Urothelium cell line (cell line): ENCODE results near the gene RANBP10.

Source experiments
- DNase-seq: peaks from one replicate; pipeline ENCODE4 v3.0.0; 2011; ENCODE audit warnings: low spot score, mixed read lengths
- FAIRE-seq: peaks from 2 replicates; lab custom pipeline; 2011; peaks lifted over from hg19 to GRCh38; lab: Jason Lieb, UNC

RANBP10 gene

DNA sequence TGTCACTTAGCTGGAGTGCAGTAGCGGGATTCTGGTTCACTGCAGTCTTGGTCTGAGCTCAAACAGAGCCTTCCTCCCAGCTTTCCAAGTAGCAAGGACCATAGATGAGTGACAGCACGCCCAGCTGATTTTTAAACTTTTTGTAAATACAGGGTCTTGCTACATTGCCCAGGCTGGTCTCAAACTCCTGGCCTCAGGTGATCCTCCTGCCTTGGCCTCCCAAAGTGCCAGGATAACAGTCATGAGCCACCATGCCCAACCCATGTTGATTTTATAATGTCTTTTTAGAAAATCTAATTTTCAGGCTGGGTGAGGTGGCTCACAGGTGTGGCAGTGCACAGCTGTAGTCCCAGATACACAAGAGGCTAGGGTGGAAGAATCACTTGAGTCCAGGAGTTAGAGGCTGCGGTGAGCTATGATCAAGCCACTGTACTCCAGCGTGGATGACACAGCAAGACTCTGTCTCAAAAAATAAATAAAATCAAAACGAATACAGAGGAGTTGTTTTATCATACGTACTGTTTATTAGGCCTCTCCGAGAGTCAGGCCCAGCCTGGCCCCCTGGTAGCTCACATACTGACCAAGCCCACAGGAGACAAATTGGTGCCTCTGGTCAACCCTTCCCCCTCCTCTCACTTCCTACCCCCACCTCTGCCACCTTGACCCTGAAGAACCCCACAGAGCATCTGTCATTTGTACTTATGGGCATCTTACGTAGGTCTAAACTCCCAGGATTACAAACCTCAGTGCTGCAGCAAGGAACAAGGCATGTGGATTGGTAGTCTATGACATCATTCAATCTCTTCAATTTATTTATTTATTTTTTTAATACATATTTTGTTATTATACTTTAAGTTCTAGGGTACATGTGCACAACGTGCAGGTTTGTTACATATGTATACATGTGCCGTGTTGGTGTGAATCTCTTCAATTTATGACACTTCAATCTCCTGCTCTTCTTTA is 126.1 kb downstream of the RANBP10 start:
- FAIRE-seq (no peak), DNase-seq (no peak)

DNA sequence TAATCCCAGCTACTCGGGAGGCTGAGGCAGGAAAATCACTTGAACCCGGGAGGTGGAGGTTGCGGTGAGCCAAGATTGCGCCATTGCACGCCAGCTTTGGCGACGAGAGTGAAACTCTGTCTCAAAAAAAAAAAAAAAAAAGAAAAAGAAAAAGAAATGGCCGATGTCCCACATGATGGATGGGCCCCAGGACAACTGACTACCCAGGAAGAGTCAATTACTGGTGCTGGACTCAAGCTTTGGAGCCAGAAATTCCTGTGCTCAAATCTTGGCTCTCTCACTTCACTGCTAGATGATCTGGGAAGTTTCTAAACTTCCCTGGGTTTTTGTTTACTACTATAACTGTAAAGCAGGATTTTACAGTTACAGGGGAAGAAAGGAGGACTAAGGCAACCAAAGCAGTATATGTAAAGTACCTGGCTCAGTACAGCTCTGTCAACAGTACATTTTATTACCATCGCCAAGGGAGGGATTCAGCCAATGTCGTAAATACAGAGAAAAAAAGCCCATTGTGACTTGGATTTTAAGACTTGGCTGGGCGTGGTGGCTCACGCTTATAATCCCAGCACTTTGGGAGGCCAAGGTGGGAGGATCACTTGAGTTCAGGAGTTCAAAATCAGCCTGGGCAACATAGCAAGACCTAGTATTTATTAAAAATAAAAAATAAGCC is 127.9 kb downstream of the RANBP10 start:
- no peak for FAIRE-seq
- DNase-seq, result no peak

DNA sequence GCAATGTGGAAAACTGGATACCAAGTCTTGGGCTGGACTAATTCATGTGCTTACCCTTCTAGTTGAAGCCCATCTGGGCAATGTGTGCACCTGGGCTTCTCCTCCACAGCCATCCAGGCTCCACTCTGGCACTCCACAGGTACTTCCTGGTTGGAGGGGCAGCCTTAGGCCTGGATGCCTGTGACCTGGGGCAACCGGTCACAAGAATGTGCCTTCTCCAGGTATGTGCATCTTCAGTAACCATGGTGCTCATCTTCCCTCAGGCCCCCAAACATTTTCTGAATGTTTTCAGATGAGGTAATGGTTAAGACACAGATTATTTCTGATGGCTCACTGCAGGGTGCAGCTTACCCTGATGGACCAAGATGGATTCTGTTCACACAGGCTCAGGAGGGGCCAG is 128.6 kb downstream of the RANBP10 start:
- no peak for FAIRE-seq

DNA sequence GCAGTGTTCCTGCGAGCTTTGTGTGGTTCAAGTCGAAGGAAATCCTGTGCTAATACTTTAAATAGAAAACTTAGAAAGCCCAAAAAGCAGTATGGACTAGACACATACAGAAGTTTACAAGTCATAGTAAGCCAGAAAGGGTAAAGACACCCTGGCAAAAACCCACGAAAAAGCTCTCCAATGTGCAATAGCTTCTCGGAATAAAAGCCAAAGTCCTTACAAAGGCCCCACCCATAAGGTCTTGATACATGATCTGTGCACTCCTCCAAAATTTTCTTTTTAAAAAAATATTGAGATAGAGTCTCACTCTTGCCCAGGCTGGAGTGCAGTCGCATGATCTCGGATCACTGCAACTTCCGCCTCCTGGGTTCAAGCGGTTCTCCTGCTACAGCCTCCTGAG is 129.4 kb downstream of the RANBP10 start:
- FAIRE-seq (no peak), DNase-seq (no peak)

More for the DNA sequence above, 128.6 kb downstream of the RANBP10 start:
- no peak for DNase-seq

DNA sequence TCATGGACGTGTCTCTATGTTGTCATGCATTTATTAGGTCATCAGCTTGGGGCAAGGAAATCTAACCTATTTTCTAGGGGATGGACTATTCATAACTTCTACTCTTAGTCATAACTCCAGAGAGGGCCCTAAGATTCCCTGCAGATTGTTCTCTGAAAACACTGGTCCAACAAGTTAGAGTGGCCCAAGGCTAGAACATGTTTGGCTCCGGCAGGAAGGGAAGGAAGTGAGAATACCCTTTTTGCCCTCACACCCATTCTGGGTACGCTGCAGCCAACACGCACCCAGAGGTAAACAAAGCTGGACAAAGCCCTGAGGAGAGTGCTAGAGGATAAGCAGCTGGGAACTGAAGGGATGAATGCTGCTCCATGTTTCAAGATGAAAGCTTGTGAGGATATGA is 129.8 kb downstream of the RANBP10 start:
- FAIRE-seq, result no peak

DNA sequence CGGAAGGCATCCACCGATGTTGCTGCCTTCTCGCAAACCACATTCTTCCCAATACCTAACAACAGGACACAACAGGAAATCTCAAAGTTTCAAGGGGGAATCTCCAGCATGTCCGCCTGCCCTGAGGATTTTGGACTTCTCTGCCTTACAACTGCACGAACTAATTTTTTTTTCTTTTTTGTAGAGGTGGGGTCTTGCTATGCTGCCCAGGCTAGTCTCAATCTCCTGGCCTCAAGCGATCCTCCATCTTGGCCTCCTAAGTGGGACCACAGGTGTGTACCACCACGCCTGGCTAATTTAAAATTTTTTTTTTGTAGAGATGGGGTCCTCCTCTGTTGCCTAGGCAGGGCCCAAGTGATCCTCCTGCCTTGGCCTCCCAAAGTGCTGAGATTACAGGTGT is 130.4 kb downstream of the RANBP10 start:
- no peak for DNase-seq
- FAIRE-seq, result no peak

More for the DNA sequence above, 129.8 kb downstream of the RANBP10 start:
- DNase-seq, result no peak

DNA sequence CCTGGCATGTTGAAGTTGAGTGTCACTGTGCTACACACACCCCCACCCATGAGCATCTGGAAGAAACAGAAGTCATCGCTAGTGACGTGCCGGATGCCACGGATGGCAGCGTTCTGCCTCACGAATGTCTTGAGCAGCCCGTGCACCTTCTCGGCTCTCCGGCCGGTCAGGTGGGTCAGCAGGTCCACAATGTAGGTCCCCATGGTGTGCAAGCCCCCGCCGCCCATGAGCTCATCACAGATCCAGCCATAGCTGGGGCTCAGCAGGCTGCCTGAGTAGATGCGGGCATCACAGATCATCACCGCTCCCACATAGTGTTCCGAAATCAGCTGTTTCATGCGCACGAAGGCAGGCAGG is 130.8 kb downstream of the RANBP10 start:
- FAIRE-seq, result no peak
- DNase-seq, result no peak

DNA sequence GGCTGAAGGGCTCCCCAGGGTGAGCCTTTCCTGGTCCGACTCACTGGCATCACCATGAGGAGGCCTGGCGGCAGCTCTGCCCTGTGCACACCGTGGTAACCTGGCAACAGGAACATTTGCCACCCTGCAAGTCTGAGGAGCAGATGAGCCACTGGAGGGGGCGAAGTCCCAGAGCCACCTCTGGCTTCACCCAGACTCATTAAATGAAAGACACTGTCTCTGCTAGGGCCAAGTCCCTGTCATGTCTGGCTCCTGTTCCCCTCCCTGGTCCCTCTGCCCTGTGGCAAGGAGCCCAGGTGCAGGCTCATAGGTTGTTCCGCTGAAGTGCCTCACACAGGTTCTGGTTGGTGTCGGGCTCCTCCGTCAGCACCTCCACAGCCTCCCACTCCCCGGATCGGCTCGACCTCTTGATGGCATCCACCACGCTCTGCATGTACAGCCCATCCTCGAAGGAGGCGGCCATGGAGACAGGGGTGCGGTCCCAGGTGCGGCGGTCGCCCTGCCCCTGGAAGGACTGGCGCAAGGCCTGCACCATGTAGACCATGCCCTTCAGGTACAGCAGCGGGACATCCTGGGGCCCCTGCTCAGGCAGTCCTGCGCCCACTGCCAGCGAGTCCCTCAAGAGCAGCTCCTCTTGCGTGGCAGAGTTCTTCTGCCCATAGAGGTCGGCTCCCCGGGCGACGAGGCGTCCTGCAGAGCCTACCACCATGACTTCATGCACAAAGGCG is 131.3 kb downstream of the RANBP10 start:
- no peak for DNase-seq
- FAIRE-seq, result no peak

DNA sequence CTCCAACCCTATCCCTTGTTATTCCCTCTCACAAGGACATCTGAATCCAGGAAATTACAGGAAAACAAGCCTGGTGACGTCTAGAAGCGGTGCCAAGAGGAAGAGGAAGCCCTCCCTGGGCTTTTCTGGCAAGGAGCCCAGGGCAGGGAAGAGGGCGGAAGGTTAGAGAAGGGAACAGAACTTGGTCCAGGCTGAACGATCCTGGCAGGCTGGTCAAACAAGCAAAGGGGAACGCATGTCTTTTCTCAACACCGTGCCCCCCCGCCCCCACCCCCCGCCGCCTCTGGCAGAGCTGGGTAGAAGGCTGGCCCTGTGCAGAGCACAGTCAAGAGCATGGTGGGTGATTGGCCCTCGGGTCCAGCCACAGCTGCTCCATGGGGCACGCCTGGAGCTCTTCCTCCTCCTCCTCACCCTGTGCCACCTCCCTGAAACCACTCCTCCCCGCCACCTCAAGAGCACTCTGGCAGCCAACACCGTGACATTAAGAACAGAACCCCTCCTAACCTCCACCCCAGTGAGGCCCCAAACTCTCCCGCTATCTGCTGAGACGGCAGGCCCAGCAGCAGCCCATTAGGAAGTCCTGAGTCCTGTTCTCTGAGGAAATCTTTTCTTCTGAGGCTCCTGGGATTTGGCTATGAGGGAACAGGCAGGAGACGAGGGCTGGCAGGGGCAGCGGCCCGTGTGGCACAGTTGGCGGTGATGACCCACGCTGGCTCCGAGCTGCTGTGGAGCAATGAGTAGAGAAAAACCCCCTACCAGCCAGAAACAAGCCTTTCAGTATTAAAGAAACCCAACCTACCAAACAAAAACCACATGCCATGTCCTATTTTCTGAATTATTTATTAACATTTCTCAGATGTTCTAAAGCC is 132.4 kb downstream of the RANBP10 start:
- no peak for DNase-seq

More for the DNA sequence above, 132.4 kb downstream of the RANBP10 start:
- no peak for FAIRE-seq
